ENCODE results near the gene ARIH1.
"Not testable (repeated sequence)": the region's sequence is repeated elsewhere in the genome, so short reads cannot be mapped to it uniquely, and the experiment has no call there.

DNA sequence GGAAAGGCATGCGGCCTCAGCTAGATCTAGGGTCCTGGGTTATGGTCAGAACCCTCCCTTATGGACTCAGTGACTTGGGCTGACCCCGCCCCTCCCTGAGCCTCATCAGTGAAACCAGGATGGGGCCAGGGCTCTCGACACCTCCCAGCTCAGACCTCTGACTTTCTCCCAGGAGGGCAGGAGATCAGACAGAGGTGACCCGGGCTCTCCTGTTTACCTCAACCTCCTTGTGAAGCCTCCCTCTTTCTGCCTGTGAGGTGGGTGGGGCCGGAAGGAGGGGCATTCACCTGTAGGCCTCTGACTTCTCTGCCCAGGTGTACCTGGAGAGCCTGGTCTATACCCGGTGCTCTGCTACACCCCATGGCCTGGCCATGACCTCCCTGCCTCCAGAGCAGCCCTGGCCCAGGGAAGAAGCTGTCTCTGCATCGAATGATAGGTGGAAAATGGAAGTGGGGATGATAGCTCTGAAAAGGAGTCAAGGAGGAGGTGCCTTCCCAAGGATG lies 155.0 kb downstream of the ARIH1 start:
- TF ChIP-seq ARNTL (CRISPR knock-in tag; IDR thresholded peaks at IDR 0.05; ENCODE audit: borderline replicate concordance, low read depth); ZFP30 (CRISPR knock-in tag; IDR thresholded peaks at IDR 0.05); BACH2 (CRISPR knock-in tag; IDR thresholded peaks at IDR 0.05; ENCODE audit: borderline replicate concordance); PPARA (CRISPR knock-in tag; IDR thresholded peaks at IDR 0.05; ENCODE audit: borderline replicate concordance); ZNF8 (CRISPR knock-in tag; IDR thresholded peaks at IDR 0.05): not testable (repeated sequence)
